ENCODE results near the gene CDH22. TPM values are rescaled to one million over a fixed set of nuclear protein-coding genes. Genes with fewer than 3 reads are reported as not detected.

The CDH22 gene
- total and polyA plus RNA-seq, 2 donors (not counting 1 experiment from before 2014, with no cell fraction given), result not detected

DNA sequence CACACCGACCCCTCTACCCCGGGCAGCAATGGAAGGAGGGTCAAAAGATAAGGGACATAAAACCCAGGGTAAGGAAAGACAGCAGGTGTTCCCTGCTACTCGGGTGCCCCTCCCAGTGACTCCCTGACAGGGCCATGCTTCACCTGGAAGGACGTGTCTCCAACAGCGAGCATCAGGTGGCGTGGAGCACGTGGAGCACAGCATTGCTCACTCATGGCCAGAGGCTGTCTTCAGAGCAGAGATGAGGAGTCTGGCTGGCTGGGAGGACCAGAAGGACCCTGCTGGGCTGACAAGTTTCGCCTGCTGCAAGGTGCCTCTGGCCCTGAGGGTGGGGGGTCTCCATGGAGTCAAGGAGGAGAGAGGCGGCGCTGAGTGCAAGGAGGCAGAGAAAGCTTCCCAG lies 15.3 kb upstream of the CDH22 start:
- Histone ChIP-seq H3K36me3 (ENCODE audit: control insufficient read depth, insufficient read depth, low read length) (no peaks in the 10 kb centered on the region), H3K27me3 (ENCODE audit: control insufficient read depth, insufficient read depth, low read length) (peaks cover 12% of the 10 kb centered on the region), H3K9me3 (ENCODE audit: control insufficient read depth, insufficient read depth, low read depth, low read length) (no peaks in the 10 kb centered on the region), H3K4me2 (ENCODE audit: extremely low read depth, insufficient read depth, low read length) (no peak overlapping the region), H2AFZ (ENCODE audit: low read length) (no peak overlapping the region), H3K27ac (ENCODE audit: insufficient read depth, low read length) (no peak overlapping the region), H4K20me1 (ENCODE audit: control insufficient read depth, extremely low read depth, insufficient read depth, low read length) (no peaks in the 10 kb centered on the region), H3K9ac (ENCODE audit: insufficient read depth, low read length) (no peak overlapping the region), H3K4me1 (ENCODE audit: control insufficient read depth, extremely low read depth, insufficient read depth, low read length) (no peaks in the 10 kb centered on the region), H3K79me2 (ENCODE audit: control insufficient read depth, insufficient read depth, low read length) (no peaks in the 10 kb centered on the region), H3K4me3 (replicated peaks in 1 of 4; ENCODE audit: control extremely low read depth in 1 of 4, insufficient read depth in 1 of 4, low read depth in 3 of 4, low read length in 4 of 4) (no peak overlapping the region)
- TF ChIP-seq EZH2 (IDR thresholded peaks at IDR 0.05; ENCODE audit: low read length, missing control alignments), result no peak
- TF ChIP-seq, protein P1, sequence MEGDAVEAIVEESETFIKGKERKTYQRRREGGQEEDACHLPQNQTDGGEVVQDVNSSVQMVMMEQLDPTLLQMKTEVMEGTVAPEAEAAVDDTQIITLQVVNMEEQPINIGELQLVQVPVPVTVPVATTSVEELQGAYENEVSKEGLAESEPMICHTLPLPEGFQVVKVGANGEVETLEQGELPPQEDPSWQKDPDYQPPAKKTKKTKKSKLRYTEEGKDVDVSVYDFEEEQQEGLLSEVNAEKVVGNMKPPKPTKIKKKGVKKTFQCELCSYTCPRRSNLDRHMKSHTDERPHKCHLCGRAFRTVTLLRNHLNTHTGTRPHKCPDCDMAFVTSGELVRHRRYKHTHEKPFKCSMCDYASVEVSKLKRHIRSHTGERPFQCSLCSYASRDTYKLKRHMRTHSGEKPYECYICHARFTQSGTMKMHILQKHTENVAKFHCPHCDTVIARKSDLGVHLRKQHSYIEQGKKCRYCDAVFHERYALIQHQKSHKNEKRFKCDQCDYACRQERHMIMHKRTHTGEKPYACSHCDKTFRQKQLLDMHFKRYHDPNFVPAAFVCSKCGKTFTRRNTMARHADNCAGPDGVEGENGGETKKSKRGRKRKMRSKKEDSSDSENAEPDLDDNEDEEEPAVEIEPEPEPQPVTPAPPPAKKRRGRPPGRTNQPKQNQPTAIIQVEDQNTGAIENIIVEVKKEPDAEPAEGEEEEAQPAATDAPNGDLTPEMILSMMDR (conservative IDR thresholded peaks at IDR 0.05 in 1 of 2, IDR thresholded peaks at IDR 0.05 in 1 of 2; ENCODE audit: low read depth in 1 of 2, low read length in 2 of 2), result no peak
- DNase-seq (ENCODE audit: low read depth in 2 of 2), result no peak

DNA sequence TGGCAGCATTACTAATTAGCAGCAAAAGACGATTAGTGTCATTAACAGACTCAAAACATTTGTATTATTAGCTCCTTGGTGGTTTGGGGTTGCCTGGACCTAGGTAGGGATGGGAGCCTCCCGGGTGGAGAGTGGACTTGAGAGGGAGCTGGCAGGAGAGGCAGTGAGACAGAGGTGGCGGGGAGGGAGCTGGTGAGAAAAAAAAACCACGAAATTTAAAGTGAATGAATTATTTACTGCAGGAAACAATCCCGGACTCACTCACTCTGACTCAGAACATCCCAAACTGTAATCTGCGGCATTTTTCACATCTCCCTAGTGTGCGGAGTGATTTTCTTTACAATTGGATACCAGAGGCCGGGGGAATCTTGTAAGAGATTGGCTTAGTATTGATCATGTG lies 14.3 kb upstream of the CDH22 start:
- no peak overlapping the region for H3K4me3 ChIP-seq (replicated peaks in 1 of 4; ENCODE audit: control extremely low read depth in 1 of 4, insufficient read depth in 1 of 4, low read depth in 3 of 4, low read length in 4 of 4)
- no peak overlapping the region for H3K9ac ChIP-seq (ENCODE audit: insufficient read depth, low read length)
- H3K79me2 ChIP-seq (ENCODE audit: control insufficient read depth, insufficient read depth, low read length), result no peaks in the 10 kb centered on the region
- TF ChIP-seq, protein P1 (conservative IDR thresholded peaks at IDR 0.05 in 1 of 2, IDR thresholded peaks at IDR 0.05 in 1 of 2; ENCODE audit: low read depth in 1 of 2, low read length in 2 of 2), result no peak
- TF ChIP-seq EZH2 (IDR thresholded peaks at IDR 0.05; ENCODE audit: low read length, missing control alignments), result no peak
- no peak overlapping the region for H2AFZ ChIP-seq (ENCODE audit: low read length)
- no peaks in the 10 kb centered on the region for H3K36me3 ChIP-seq (ENCODE audit: control insufficient read depth, insufficient read depth, low read length)
- H3K4me2 ChIP-seq (ENCODE audit: extremely low read depth, insufficient read depth, low read length), result no peak overlapping the region
- H3K4me1 ChIP-seq (ENCODE audit: control insufficient read depth, extremely low read depth, insufficient read depth, low read length), result no peaks in the 10 kb centered on the region
- no peaks in the 10 kb centered on the region for H3K9me3 ChIP-seq (ENCODE audit: control insufficient read depth, insufficient read depth, low read depth, low read length)
- no peak for DNase-seq (ENCODE audit: low read depth in 2 of 2)
- H4K20me1 ChIP-seq (ENCODE audit: control insufficient read depth, extremely low read depth, insufficient read depth, low read length), result no peaks in the 10 kb centered on the region
- H3K27me3 ChIP-seq (ENCODE audit: control insufficient read depth, insufficient read depth, low read length), result peaks cover 17% of the 10 kb centered on the region
- H3K27ac ChIP-seq (ENCODE audit: insufficient read depth, low read length), result no peak overlapping the region

DNA sequence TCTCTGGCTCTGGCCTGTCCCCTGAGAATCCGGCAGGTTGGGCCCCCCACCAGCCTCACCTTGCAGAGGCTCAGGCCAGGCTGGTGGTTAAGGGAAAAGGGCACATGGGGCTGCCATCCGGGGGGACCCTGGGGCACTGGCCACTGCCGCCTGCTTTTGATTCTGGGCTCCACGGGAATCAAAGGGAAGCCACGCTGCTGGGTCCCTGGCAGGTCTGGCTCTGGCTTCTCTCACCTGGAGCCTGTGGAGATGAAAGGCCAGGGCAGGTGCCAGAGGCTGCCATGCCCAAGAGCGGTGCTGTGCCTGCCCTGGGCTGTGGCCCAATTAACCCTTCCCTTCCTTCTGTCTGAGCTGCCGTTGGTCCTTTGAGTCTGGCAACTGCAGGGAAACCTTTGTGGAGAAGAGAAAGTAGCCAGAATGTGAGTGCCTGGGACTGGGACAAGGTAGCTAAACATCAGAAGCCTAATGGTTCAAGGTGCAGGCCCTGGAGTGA lies 9.4 kb upstream of the CDH22 start:
- no peak overlapping the region for H2AFZ ChIP-seq (ENCODE audit: low read length)
- no peak for TF ChIP-seq EZH2 (IDR thresholded peaks at IDR 0.05; ENCODE audit: low read length, missing control alignments)
- TF ChIP-seq, protein P1 (conservative IDR thresholded peaks at IDR 0.05 in 1 of 2, IDR thresholded peaks at IDR 0.05 in 1 of 2; ENCODE audit: low read depth in 1 of 2, low read length in 2 of 2), result no peak
- no peaks in the 10 kb centered on the region for H3K9me3 ChIP-seq (ENCODE audit: control insufficient read depth, insufficient read depth, low read depth, low read length)
- no peak overlapping the region for H3K4me3 ChIP-seq (replicated peaks in 1 of 4; ENCODE audit: control extremely low read depth in 1 of 4, insufficient read depth in 1 of 4, low read depth in 3 of 4, low read length in 4 of 4)
- peaks cover 53% of the 10 kb centered on the region for H3K27me3 ChIP-seq (ENCODE audit: control insufficient read depth, insufficient read depth, low read length)
- H3K9ac ChIP-seq (ENCODE audit: insufficient read depth, low read length), result no peak overlapping the region
- no peak overlapping the region for H3K27ac ChIP-seq (ENCODE audit: insufficient read depth, low read length)
- H3K79me2 ChIP-seq (ENCODE audit: control insufficient read depth, insufficient read depth, low read length), result no peaks in the 10 kb centered on the region
- no peak for DNase-seq (ENCODE audit: low read depth in 2 of 2)
- peaks cover 2% of the 10 kb centered on the region for H4K20me1 ChIP-seq (ENCODE audit: control insufficient read depth, extremely low read depth, insufficient read depth, low read length)
- H3K4me1 ChIP-seq (ENCODE audit: control insufficient read depth, extremely low read depth, insufficient read depth, low read length), result no peaks in the 10 kb centered on the region
- no peak overlapping the region for H3K4me2 ChIP-seq (ENCODE audit: extremely low read depth, insufficient read depth, low read length)
- no peaks in the 10 kb centered on the region for H3K36me3 ChIP-seq (ENCODE audit: control insufficient read depth, insufficient read depth, low read length)
